Measurements from ENCODE around the gene TOLLIP.

The TOLLIP gene

DNA sequence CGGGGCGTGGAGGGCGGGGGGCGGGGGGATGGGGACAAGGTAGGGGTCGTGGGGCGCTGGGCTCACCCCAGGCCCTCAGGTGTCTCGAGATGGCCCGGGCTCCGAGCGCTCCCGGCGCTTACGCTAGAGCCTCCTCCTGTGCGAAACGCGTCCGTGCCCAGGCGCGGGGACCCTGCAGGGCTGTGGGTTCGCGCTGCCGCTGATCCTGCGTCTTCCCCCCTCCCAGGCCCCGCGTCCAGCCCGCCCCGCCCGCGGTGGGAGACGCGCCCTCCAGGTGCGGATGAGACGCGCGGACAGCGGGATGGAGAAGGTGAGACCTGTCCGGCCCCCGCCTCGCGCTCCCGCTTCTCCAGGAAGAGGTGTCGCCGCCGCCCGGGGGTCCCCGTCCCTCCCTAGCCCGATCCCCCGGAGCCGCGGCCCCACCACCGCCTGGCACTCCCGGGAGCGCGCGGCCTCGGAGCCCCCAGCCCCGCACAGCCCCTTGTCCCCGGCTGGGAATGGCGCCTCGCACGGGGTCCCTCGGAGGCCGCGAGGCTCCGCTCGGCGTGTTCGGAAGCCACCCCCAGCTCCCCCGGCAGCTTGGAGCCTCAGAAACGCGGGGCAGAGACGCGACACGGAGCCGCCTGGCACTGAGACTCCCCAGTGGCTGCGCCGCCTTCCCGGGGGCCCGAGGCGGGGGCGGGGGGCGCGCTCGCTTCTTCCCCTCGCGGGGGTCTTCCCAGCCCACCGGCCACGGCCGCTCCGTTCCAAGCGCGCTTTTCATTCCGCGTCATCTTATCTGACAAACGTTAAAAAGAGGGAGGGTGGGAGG lies 27.6 kb upstream of the TOLLIP start:
- Histone ChIP-seq H3K4me3 (ENCODE audit: low read depth, low read length, poor library complexity, severe bottlenecking) (no peak overlapping the region), H3K27ac (ENCODE audit: low read depth, low read length, poor library complexity, severe bottlenecking) (no peak overlapping the region), H3K9me3 (ENCODE audit: low read length) (no peaks in the 10 kb centered on the region), H3K4me2 (ENCODE audit: low read length) (no peak overlapping the region), H3K9ac (ENCODE audit: low read length) (no peak overlapping the region), H4K20me1 (ENCODE audit: insufficient read depth, low read length) (no peaks in the 10 kb centered on the region), H3K4me1 (ENCODE audit: insufficient read depth, low read length, severe bottlenecking) (no peaks in the 10 kb centered on the region), H2AFZ (ENCODE audit: low read length) (no peak overlapping the region), H3F3A (ENCODE audit: insufficient read depth, low read length) (no peaks in the 10 kb centered on the region), H3K36me3 (ENCODE audit: insufficient read depth, low read length) (no peaks in the 10 kb centered on the region), H3K79me2 (ENCODE audit: insufficient read depth, low read length) (no peaks in the 10 kb centered on the region), H3K9me2 (ENCODE audit: low read depth, low read length) (no peaks in the 10 kb centered on the region), H3K27me3 (ENCODE audit: insufficient read depth, low read length) (no peaks in the 10 kb centered on the region; the same call in 1 of the 2 replicates)
- TF ChIP-seq, protein P1, sequence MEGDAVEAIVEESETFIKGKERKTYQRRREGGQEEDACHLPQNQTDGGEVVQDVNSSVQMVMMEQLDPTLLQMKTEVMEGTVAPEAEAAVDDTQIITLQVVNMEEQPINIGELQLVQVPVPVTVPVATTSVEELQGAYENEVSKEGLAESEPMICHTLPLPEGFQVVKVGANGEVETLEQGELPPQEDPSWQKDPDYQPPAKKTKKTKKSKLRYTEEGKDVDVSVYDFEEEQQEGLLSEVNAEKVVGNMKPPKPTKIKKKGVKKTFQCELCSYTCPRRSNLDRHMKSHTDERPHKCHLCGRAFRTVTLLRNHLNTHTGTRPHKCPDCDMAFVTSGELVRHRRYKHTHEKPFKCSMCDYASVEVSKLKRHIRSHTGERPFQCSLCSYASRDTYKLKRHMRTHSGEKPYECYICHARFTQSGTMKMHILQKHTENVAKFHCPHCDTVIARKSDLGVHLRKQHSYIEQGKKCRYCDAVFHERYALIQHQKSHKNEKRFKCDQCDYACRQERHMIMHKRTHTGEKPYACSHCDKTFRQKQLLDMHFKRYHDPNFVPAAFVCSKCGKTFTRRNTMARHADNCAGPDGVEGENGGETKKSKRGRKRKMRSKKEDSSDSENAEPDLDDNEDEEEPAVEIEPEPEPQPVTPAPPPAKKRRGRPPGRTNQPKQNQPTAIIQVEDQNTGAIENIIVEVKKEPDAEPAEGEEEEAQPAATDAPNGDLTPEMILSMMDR (IDR thresholded peaks at IDR 0.05; ENCODE audit: low read length): no peak
- TF ChIP-seq EZH2 (IDR thresholded peaks at IDR 0.05; ENCODE audit: borderline replicate concordance, low read length): no peak

DNA sequence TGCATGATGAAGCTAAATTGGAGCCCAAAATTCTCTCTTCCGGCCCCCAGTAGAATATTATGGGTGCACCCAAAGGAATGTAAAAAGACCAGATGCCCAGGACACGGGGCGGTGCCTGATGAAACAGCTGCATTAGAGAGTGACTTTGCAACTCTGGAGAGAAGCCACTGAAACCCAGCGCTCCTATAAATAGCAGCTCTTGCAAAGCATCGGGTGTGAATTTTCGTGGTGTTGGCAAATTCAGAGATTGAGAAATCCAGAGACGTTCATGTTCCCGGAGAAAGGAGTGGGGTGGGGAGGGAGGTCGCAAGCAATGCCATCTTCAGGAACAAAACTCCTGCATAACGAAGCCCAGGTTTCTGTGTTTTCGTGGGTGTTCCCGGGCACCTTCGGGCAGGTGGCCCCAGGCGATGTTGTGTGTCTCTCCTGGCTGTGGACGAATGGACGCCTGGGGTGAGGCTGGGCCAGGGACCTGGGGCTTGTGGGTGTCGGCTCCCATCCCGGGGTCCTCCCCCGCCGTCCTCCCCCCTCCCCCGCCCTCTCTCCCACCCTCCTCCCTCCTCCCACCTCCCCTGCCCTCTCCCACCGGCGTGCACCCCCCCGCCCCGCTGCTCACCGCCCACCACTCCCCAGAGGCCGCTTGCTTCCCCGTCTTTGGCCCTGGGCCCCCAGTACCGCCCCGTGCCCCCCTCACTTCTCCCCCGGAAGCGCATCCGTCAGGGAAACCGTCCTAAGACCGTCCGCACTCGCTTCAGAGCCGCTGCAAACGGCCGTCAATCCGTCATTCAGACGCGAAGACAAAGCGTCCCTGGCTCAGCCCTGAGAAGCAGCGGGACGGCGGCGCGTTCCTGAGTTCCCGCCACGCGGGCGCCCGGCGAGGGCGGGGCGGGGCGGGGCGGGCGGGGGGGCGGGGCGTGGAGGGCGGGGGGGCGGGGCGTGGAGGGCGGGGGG lies 26.7 kb upstream of the TOLLIP start:
- H3K27me3 ChIP-seq (ENCODE audit: insufficient read depth, low read length): no peaks in the 10 kb centered on the region; the same call in 1 of the 2 replicates
- H3K79me2 ChIP-seq (ENCODE audit: insufficient read depth, low read length): no peaks in the 10 kb centered on the region

DNA sequence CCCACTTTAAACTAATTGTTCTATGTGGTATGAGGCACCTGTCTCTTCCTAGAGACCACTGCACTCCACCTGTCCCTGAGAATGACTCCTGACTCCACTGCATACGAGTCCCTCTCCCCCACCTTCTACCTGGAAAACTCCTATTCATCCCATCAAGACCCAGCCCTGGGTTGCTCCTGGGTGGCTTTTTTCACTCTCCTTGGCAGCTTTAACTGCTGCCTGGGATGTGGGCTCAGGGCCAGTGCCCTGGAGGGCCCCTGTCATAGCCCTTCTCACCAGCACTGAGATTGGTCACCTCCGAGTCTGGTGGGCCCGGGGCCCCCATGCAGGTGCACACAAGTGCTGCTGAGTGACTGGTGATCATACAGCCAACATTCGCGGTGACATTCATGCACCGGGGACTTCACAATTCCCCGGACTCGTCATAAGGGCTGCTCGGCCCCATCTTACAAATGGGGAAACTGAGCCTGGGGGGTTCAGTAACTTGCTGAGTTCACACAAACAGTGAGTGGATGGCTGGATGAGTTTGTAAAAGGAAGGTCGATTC lies 25.9 kb upstream of the TOLLIP start:
- no peaks in the 10 kb centered on the region for H3K79me2 ChIP-seq (ENCODE audit: insufficient read depth, low read length)
- H3K4me2 ChIP-seq (ENCODE audit: low read length): no peak overlapping the region
- H3K27ac ChIP-seq (ENCODE audit: low read depth, low read length, poor library complexity, severe bottlenecking): no peak overlapping the region
- no peak overlapping the region for H2AFZ ChIP-seq (ENCODE audit: low read length)
- no peaks in the 10 kb centered on the region for H3K4me1 ChIP-seq (ENCODE audit: insufficient read depth, low read length, severe bottlenecking)
- TF ChIP-seq, protein P1 (IDR thresholded peaks at IDR 0.05; ENCODE audit: low read length): no peak
- TF ChIP-seq EZH2 (IDR thresholded peaks at IDR 0.05; ENCODE audit: borderline replicate concordance, low read length): no peak
- no peaks in the 10 kb centered on the region for H3F3A ChIP-seq (ENCODE audit: insufficient read depth, low read length)
- no peaks in the 10 kb centered on the region for H3K36me3 ChIP-seq (ENCODE audit: insufficient read depth, low read length)
- no peak overlapping the region for H3K4me3 ChIP-seq (ENCODE audit: low read depth, low read length, poor library complexity, severe bottlenecking)
- no peaks in the 10 kb centered on the region for H3K9me3 ChIP-seq (ENCODE audit: low read length)
- no peak overlapping the region for H3K9ac ChIP-seq (ENCODE audit: low read length)
- no peaks in the 10 kb centered on the region for H4K20me1 ChIP-seq (ENCODE audit: insufficient read depth, low read length)
- no peaks in the 10 kb centered on the region for H3K9me2 ChIP-seq (ENCODE audit: low read depth, low read length)
- H3K27me3 ChIP-seq (ENCODE audit: insufficient read depth, low read length): no peaks in the 10 kb centered on the region; the same call in 1 of the 2 replicates

More for the DNA sequence above, 26.7 kb upstream of the TOLLIP start:
- no peak for TF ChIP-seq EZH2 (IDR thresholded peaks at IDR 0.05; ENCODE audit: borderline replicate concordance, low read length)
- Histone ChIP-seq H3K4me1 (ENCODE audit: insufficient read depth, low read length, severe bottlenecking) (no peaks in the 10 kb centered on the region), H3K36me3 (ENCODE audit: insufficient read depth, low read length) (no peaks in the 10 kb centered on the region), H3F3A (ENCODE audit: insufficient read depth, low read length) (no peaks in the 10 kb centered on the region), H3K4me2 (ENCODE audit: low read length) (no peak overlapping the region), H3K9me3 (ENCODE audit: low read length) (no peaks in the 10 kb centered on the region), H3K9ac (ENCODE audit: low read length) (no peak overlapping the region), H4K20me1 (ENCODE audit: insufficient read depth, low read length) (no peaks in the 10 kb centered on the region), H3K9me2 (ENCODE audit: low read depth, low read length) (no peaks in the 10 kb centered on the region), H3K27ac (ENCODE audit: low read depth, low read length, poor library complexity, severe bottlenecking) (no peak overlapping the region), H2AFZ (ENCODE audit: low read length) (no peak overlapping the region), H3K4me3 (ENCODE audit: low read depth, low read length, poor library complexity, severe bottlenecking) (no peak overlapping the region)

Data from OCI-LY1 (cell line).